ENCODE data around the gene UGGT1. TPM values are rescaled to one million over a fixed set of nuclear protein-coding genes. Genes with fewer than 3 reads are reported as not detected.

The UGGT1 gene
- polyA plus RNA-seq, 1 donor (not counting 4 experiments of a cell fraction or from before 2014, with no cell fraction given) = 26.7 TPM

- Histone ChIP-seq H3K79me2 (ENCODE audit: control insufficient read depth, insufficient read depth, low read length) (no peaks in the 10 kb centered on the region), H3K27me3 (ENCODE audit: control insufficient read depth, extremely low read depth, insufficient read depth, low read length) (peaks cover 3% of the 10 kb centered on the region), H3K9me3 (ENCODE audit: control insufficient read depth, low read depth, low read length) (no peaks in the 10 kb centered on the region), H4K20me1 (ENCODE audit: control insufficient read depth, extremely low read depth, insufficient read depth, low read length) (no peaks in the 10 kb centered on the region), H3K27ac (ENCODE audit: control insufficient read depth, insufficient read depth, low read length) (no peak overlapping the region), H3K9me1 (ENCODE audit: control insufficient read depth, extremely low read depth, insufficient read depth, low read length) (no peaks in the 10 kb centered on the region), H3K4me1 (ENCODE audit: control insufficient read depth, extremely low read depth, insufficient read depth, low read length) (no peaks in the 10 kb centered on the region), H3K9ac (ENCODE audit: control insufficient read depth, extremely low read depth, insufficient read depth, low read length) (no peak overlapping the region), H2AFZ (ENCODE audit: control insufficient read depth, low read length) (peak overlapping the region; percentile 96), H3K36me3 (ENCODE audit: control insufficient read depth in 2 of 2, extremely low read depth in 1 of 2, insufficient read depth in 2 of 2, low read length in 2 of 2) (no peaks in the 10 kb centered on the region), H3K4me2 (ENCODE audit: control insufficient read depth, extremely low read depth, insufficient read depth, low read depth, low read length) (peak overlapping the region; percentile 87), H3K4me3 (ENCODE audit: control insufficient read depth in 2 of 3, extremely low read depth in 1 of 3, insufficient read depth in 2 of 3, low read depth in 1 of 3, low read length in 3 of 3) (peak overlapping the region; percentile 55 to 85 (median 69))
- no peak for TF ChIP-seq EZH2 (IDR thresholded peaks at IDR 0.05; ENCODE audit: low read length)
- no peak for TF ChIP-seq CTCF (optimal IDR thresholded peaks at IDR 0.05 in 1 of 3, IDR thresholded peaks at IDR 0.05 in 1 of 3, conservative IDR thresholded peaks at IDR 0.05 in 1 of 3; ENCODE audit: extremely low read depth in 1 of 3, insufficient read depth in 2 of 3, low read length in 3 of 3)
- DNase-seq (ENCODE audit: low read depth, low spot score) (no peak), FAIRE-seq (no peak)
- dilution Hi-C loops (cut with MboI; ENCODE audit: extremely low pct_ligation_motif_present, low sequenced_read_pairs) = no loop called here
Observed at GRCh38 chr2:128233790-128234395, 142.9 kb downstream of the UGGT1 start.

GRCh38 chr2:128234613-128235012, 143.6 kb downstream of the UGGT1 start:
- Histone ChIP-seq H3K9me1 (ENCODE audit: control insufficient read depth, extremely low read depth, insufficient read depth, low read length) (no peaks in the 10 kb centered on the region), H3K4me1 (ENCODE audit: control insufficient read depth, extremely low read depth, insufficient read depth, low read length) (no peaks in the 10 kb centered on the region), H3K4me3 (ENCODE audit: control insufficient read depth in 2 of 3, extremely low read depth in 1 of 3, insufficient read depth in 2 of 3, low read depth in 1 of 3, low read length in 3 of 3) (no peak overlapping the region), H3K27ac (ENCODE audit: control insufficient read depth, insufficient read depth, low read length) (no peak overlapping the region), H3K79me2 (ENCODE audit: control insufficient read depth, insufficient read depth, low read length) (no peaks in the 10 kb centered on the region), H3K36me3 (ENCODE audit: control insufficient read depth in 2 of 2, extremely low read depth in 1 of 2, insufficient read depth in 2 of 2, low read length in 2 of 2) (no peaks in the 10 kb centered on the region), H3K9ac (ENCODE audit: control insufficient read depth, extremely low read depth, insufficient read depth, low read length) (no peak overlapping the region), H3K27me3 (ENCODE audit: control insufficient read depth, extremely low read depth, insufficient read depth, low read length) (peaks cover 3% of the 10 kb centered on the region), H2AFZ (ENCODE audit: control insufficient read depth, low read length) (no peak overlapping the region), H3K4me2 (ENCODE audit: control insufficient read depth, extremely low read depth, insufficient read depth, low read depth, low read length) (no peak overlapping the region), H3K9me3 (ENCODE audit: control insufficient read depth, low read depth, low read length) (no peaks in the 10 kb centered on the region), H4K20me1 (ENCODE audit: control insufficient read depth, extremely low read depth, insufficient read depth, low read length) (no peaks in the 10 kb centered on the region)
- no peak for DNase-seq (ENCODE audit: low read depth, low spot score)
- dilution Hi-C loops (cut with MboI; ENCODE audit: extremely low pct_ligation_motif_present, low sequenced_read_pairs) = no loop called here
- no peak for FAIRE-seq
- TF ChIP-seq EZH2 (IDR thresholded peaks at IDR 0.05; ENCODE audit: low read length) = no peak
- TF ChIP-seq CTCF (optimal IDR thresholded peaks at IDR 0.05 in 1 of 3, IDR thresholded peaks at IDR 0.05 in 1 of 3, conservative IDR thresholded peaks at IDR 0.05 in 1 of 3; ENCODE audit: extremely low read depth in 1 of 3, insufficient read depth in 2 of 3, low read length in 3 of 3) = no peak

Data from keratinocyte (primary cell).